Endothelial cell of umbilical vein (primary cell): Measurements from ENCODE around the gene CDK6. TPM values are rescaled to one million over a fixed set of nuclear protein-coding genes. Genes with fewer than 3 reads are reported as not detected.

Source experiments
- BruUV-seq: library from RNA; stranded (reverse); fragments of 400-500 nt; replicated peaks from 2 replicates; lab custom pipeline; 2021; lab: Mats Ljungman, UMichigan
- CTCF ChIA-PET: fragments of 300-600, 350-600 bp; sonication (Branson Sonifier 250); formaldehyde crosslinking; loops from one replicate; lab custom pipeline; 2021; ENCODE audit warnings: antibody characterized with exemption, inconsistent platforms; lab: Charles Lee
- POLR2A ChIA-PET: fragments of 300-600, 350-600 bp; sonication (Branson Sonifier 250); formaldehyde crosslinking; loops from one replicate; lab custom pipeline; 2021; ENCODE audit warnings: antibody characterized with exemption, inconsistent platforms; lab: Charles Lee
- DNase-seq: peaks from one replicate; pipeline ENCODE4 v3.0.0-alpha.2; 2011; ENCODE audit warnings: low read depth, low spot score
- FAIRE-seq: peaks from 2 replicates; lab custom pipeline; 2011; peaks lifted over from hg19 to GRCh38; lab: Jason Lieb, UNC
- H2AFZ ChIP-seq: 2 replicates; pipeline ENCODE4 v1.6.0; 2012; ENCODE audit warnings: low read depth, low read length, control low read depth, inconsistent platforms
- H3K27ac ChIP-seq: 2 replicates; pipeline ENCODE4 v1.5.1; 2011; ENCODE audit warnings: low read depth, mild to moderate bottlenecking, control low read depth, low read length, moderate library complexity; ENCODE audit not compliant: insufficient read depth
- H3K27me3 ChIP-seq, 2 experiments: 2 replicates each; pipeline versions ENCODE4 v1.6.0 to v1.6.1; 2011; ENCODE audit warnings: low read length in 2 of 2, mixed read lengths in 1 of 2; ENCODE audit not compliant: control insufficient read depth in 2 of 2, insufficient read depth in 2 of 2
- H3K36me3 ChIP-seq, 2 experiments: 2 replicates in 1 of 2; 3 replicates in 1 of 2; pipeline ENCODE4 v1.5.1; 2011; ENCODE audit warnings: low read length in 2 of 2, mild to moderate bottlenecking in 1 of 2, moderate library complexity in 1 of 2; ENCODE audit not compliant: control insufficient read depth in 2 of 2, insufficient read depth in 2 of 2; ENCODE audit errors: extremely low read depth in 1 of 2
- H3K4me1 ChIP-seq: 3 replicates; pipeline ENCODE4 v1.5.1; 2011; ENCODE audit warnings: mild to moderate bottlenecking, low read length; ENCODE audit not compliant: control insufficient read depth, insufficient read depth; ENCODE audit errors: extremely low read depth
- H3K4me2 ChIP-seq: 2 replicates; pipeline ENCODE4 v1.6.1; 2011; ENCODE audit warnings: low read length, control low read depth, mixed read lengths; ENCODE audit not compliant: insufficient read depth
- H3K4me3 ChIP-seq, 3 experiments: fragments of 200-600 bp in 1 of 3; sonication (generic), shearing (Covaris generic) in 1 of 3; replicated peaks in 1 of 3; 2 replicates each; pipeline ENCODE4 v1.5.1; 2011 to 2016; ENCODE audit warnings: control low read depth in 3 of 3, low read length in 3 of 3, mild to moderate bottlenecking in 2 of 3, inconsistent platforms in 1 of 3, low read depth in 1 of 3, moderate library complexity in 1 of 3; ENCODE audit not compliant: insufficient read depth in 1 of 3
- H3K79me2 ChIP-seq: 2 replicates; pipeline ENCODE4 v1.6.0; 2012; ENCODE audit warnings: low read length, inconsistent platforms; ENCODE audit not compliant: control insufficient read depth, insufficient read depth
- H3K9ac ChIP-seq: replicated peaks from 2 replicates; pipeline ENCODE3; 2011; ENCODE audit warnings: low read length, control low read depth; ENCODE audit not compliant: insufficient read depth; ENCODE audit errors: extremely low read depth
- H3K9me1 ChIP-seq: replicated peaks from 3 replicates; pipeline ENCODE4 v1.6.0; 2011; ENCODE audit warnings: mild to moderate bottlenecking, low read length; ENCODE audit not compliant: control insufficient read depth, insufficient read depth; ENCODE audit errors: extremely low read depth
- H3K9me3 ChIP-seq: replicated peaks from 2 replicates; pipeline ENCODE4 v1.5.1; 2012; ENCODE audit warnings: low read length, inconsistent platforms; ENCODE audit not compliant: control insufficient read depth, insufficient read depth
- H4K20me1 ChIP-seq: replicated peaks from 2 replicates; pipeline ENCODE3; 2011; ENCODE audit warnings: mild to moderate bottlenecking, low read length; ENCODE audit not compliant: control insufficient read depth, insufficient read depth; ENCODE audit errors: extremely low read depth
- EZH2 ChIP-seq: IDR thresholded peaks from 2 replicates; pipeline ENCODE4 v1.6.1; 2012; ENCODE audit warnings: borderline replicate concordance, low read depth, mild to moderate bottlenecking, moderate library complexity, low read length, inconsistent platforms; ENCODE audit not compliant: severe bottlenecking
- FOS ChIP-seq: IDR thresholded peaks from 2 replicates; pipeline ENCODE4 v1.6.1; 2011; ENCODE audit warnings: mild to moderate bottlenecking, low read length, moderate library complexity, borderline replicate concordance; ENCODE audit not compliant: insufficient read depth
- GATA2 ChIP-seq: IDR thresholded peaks from 2 replicates; pipeline ENCODE4 v1.7.0; 2011; ENCODE audit warnings: low read depth, mild to moderate bottlenecking, moderate library complexity, mixed read lengths, low read length; ENCODE audit not compliant: insufficient read length, insufficient read depth
- JUN ChIP-seq: IDR thresholded peaks from 2 replicates; pipeline ENCODE4 v1.6.1; 2011; ENCODE audit warnings: borderline replicate concordance, low read depth; ENCODE audit not compliant: insufficient read length, insufficient read depth
- MYC ChIP-seq: IDR thresholded peaks from one replicate; pipeline ENCODE4 v1.6.1; 2011; ENCODE audit warnings: mild to moderate bottlenecking, low read depth, low read length
- POLR2A ChIP-seq: IDR thresholded peaks from 2 replicates; pipeline ENCODE4 v1.6.1; 2012; ENCODE audit warnings: low read depth, mild to moderate bottlenecking, control low read depth, low read length
- POLR2AphosphoS5 ChIP-seq: IDR thresholded peaks from 2 replicates; pipeline ENCODE4 v1.6.1; 2012; ENCODE audit warnings: low read depth, mild to moderate bottlenecking, control low read depth, low read length, moderate library complexity; ENCODE audit not compliant: insufficient read depth
- dilution Hi-C: fragments of 300-500 bp; cut with MboI; formaldehyde crosslinking; loops from one replicate; pipeline ENCODE4 v1.15.0; 2019; ENCODE audit warnings: low sequenced_read_pairs; ENCODE audit not compliant: extremely low pct_ligation_motif_present
- intact Hi-C: fragments of 100-400 bp; cut with micrococcal nuclease; formaldehyde crosslinking; loops from one replicate; pipeline ENCODE4 v1.10.0; 2022
- polyA plus RNA-seq, 4 experiments: library from polyadenylated mRNA; depleted of rRNA in 3 of 4; stranded (reverse) in 3 of 4; unstranded in 1 of 4; fragments of >200 nt; gene quantifications; 2 replicates each; pipeline versions ENCODE4 v1.2.1 to v1.2.3, GENCODE V29; 2011 to 2012; ENCODE audit warnings: missing spikeins in 1 of 4
- total RNA-seq: library from RNA; stranded (reverse); gene quantifications from 2 replicates; pipeline ENCODE4 v1.2.3, GENCODE V29; 2021
- TF ChIP-seq, protein P1 (sequence below), 2 donors: IDR thresholded peaks; 1 replicate in 1 of 2; 2 replicates in 1 of 2; pipeline ENCODE4 v1.5.1; 2011; ENCODE audit warnings: low read length in 2 of 2, mild to moderate bottlenecking in 2 of 2, moderate library complexity in 2 of 2, control low read depth in 1 of 2, inconsistent platforms in 1 of 2, low read depth in 1 of 2; ENCODE audit not compliant: insufficient read depth in 1 of 2; ENCODE audit errors: extremely low read depth in 1 of 2
- TF ChIP-seq, protein P2 (sequence below): IDR thresholded peaks from 2 replicates; pipeline ENCODE4 v1.6.1; 2011; ENCODE audit not compliant: insufficient read depth, insufficient read length

The CDK6 gene
- total and polyA plus RNA-seq, 2 donors (not counting 3 experiments of a cell fraction or from before 2014, with no cell fraction given), result 6.0 to 28.2 TPM

- Histone ChIP-seq H4K20me1 (no peaks in the 10 kb centered on the region), H3K9me1 (no peaks in the 10 kb centered on the region), H3K4me1 (peaks cover 17% of the 10 kb centered on the region), H2AFZ (no peak overlapping the region), H3K27ac (peak overlapping the region; percentile 8), H3K9me3 (no peaks in the 10 kb centered on the region), H3K9ac (no peak overlapping the region), H3K4me2 (no peak overlapping the region), H3K4me3 (no peak overlapping the region), H3K27me3 (no peaks in the 10 kb centered on the region), H3K79me2 (no peaks in the 10 kb centered on the region), H3K36me3 (no peaks in the 10 kb centered on the region)
- no TSS peak for BruUV-seq
- intact Hi-C loops, result loop anchor here (2.0 to 5.0 kb wide), 2 partner anchors 15 to 65 kb away; no protein-coding TSS in a partner anchor
- no peak for FAIRE-seq
- peak; percentile 22 for DNase-seq
- ChIA-PET CTCF (interaction anchor here (1.0 to 2.7 kb wide), 8 partner anchors 8 to 146 kb away, joined by 3 to 16 read pairs (median 4); no protein-coding TSS in a partner anchor), POLR2A (interaction anchor here (0.9 kb wide), 1 partner anchor 134 kb away, joined by 3 read pairs; no protein-coding TSS in a partner anchor)
- dilution Hi-C loops, result no loop called here
- no peak for TF ChIP-seq MYC
Measured at GRCh38 chr7:92767437-92767836, 68.9 kb downstream of the CDK6 start.

- Histone ChIP-seq H3K27ac (no peak overlapping the region), H3K4me2 (peak overlapping the region; percentile 1), H3K79me2 (no peaks in the 10 kb centered on the region), H3K4me1 (peaks cover 17% of the 10 kb centered on the region), H2AFZ (no peak overlapping the region), H3K9me3 (no peaks in the 10 kb centered on the region), H3K9ac (no peak overlapping the region), H3K4me3 (no peak overlapping the region), H3K9me1 (no peaks in the 10 kb centered on the region), H4K20me1 (no peaks in the 10 kb centered on the region), H3K36me3 (no peaks in the 10 kb centered on the region), H3K27me3 (no peaks in the 10 kb centered on the region)
- intact Hi-C loops, result loop anchor here (2.0 to 5.0 kb wide), 2 partner anchors 14 to 66 kb away; no protein-coding TSS in a partner anchor
- DNase-seq, result peak; percentile 47
- dilution Hi-C loops, result no loop called here
- ChIA-PET POLR2A (interaction anchor here (0.9 kb wide), 1 partner anchor 133 kb away, joined by 3 read pairs; no protein-coding TSS in a partner anchor), CTCF (interaction anchor here (0.8 to 2.7 kb wide), 9 partner anchors 11 to 133 kb away, joined by 3 to 16 read pairs (median 4); no protein-coding TSS in a partner anchor)
- FAIRE-seq, result peak; percentile 69
- no peak for TF ChIP-seq MYC
- no peak for TF ChIP-seq GATA2
- TF ChIP-seq JUN, result peak; percentile 78
- TF ChIP-seq, protein P1, sequence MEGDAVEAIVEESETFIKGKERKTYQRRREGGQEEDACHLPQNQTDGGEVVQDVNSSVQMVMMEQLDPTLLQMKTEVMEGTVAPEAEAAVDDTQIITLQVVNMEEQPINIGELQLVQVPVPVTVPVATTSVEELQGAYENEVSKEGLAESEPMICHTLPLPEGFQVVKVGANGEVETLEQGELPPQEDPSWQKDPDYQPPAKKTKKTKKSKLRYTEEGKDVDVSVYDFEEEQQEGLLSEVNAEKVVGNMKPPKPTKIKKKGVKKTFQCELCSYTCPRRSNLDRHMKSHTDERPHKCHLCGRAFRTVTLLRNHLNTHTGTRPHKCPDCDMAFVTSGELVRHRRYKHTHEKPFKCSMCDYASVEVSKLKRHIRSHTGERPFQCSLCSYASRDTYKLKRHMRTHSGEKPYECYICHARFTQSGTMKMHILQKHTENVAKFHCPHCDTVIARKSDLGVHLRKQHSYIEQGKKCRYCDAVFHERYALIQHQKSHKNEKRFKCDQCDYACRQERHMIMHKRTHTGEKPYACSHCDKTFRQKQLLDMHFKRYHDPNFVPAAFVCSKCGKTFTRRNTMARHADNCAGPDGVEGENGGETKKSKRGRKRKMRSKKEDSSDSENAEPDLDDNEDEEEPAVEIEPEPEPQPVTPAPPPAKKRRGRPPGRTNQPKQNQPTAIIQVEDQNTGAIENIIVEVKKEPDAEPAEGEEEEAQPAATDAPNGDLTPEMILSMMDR (IDR thresholded peaks at IDR 0.05; ENCODE audit: extremely low read depth in 1 of 2, insufficient read depth in 1 of 2, low read depth in 1 of 2, low read length in 2 of 2), result no peak
- peak; percentile 85 for TF ChIP-seq FOS
- no peak for TF ChIP-seq POLR2AphosphoS5
- TF ChIP-seq, protein P2, sequence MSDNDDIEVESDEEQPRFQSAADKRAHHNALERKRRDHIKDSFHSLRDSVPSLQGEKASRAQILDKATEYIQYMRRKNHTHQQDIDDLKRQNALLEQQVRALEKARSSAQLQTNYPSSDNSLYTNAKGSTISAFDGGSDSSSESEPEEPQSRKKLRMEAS, result no peak
- no peak for TF ChIP-seq POLR2A
- TF ChIP-seq EZH2, result no peak
- BruUV-seq, result no TSS peak
Measured at GRCh38 chr7:92766461-92767003, 69.8 kb downstream of the CDK6 start.
